RWPE2 (cell line): ENCODE results near the gene TRMT11.

ENCODE experiments used
- ATAC-seq: fragments of 200-7000 bp; cut with Tn5 transposase; 3 replicates; pipeline ENCODE4 v1.9.1; 2021; ENCODE audit warnings: low read depth
- DNase-seq: peaks from one replicate; pipeline ENCODE4 v3.0.0-alpha.2; 2020; ENCODE audit warnings: low spot score
- H3K27ac ChIP-seq: fragments of 450-650 bp; 2 replicates; pipeline ENCODE4 v1.5.1; 2017; ENCODE audit warnings: mild to moderate bottlenecking; ENCODE audit not compliant: poor library complexity, severe bottlenecking
- H3K27me3 ChIP-seq: fragments of 250-450 bp; sonication (Bioruptor Pico); 2 replicates; pipeline ENCODE4 v1.5.1; 2021; ENCODE audit warnings: mild to moderate bottlenecking, moderate library complexity; ENCODE audit not compliant: insufficient read depth, poor library complexity, severe bottlenecking
- H3K36me3 ChIP-seq: fragments of 250-450 bp; sonication (Bioruptor Pico); 2 replicates; pipeline ENCODE4 v1.5.1; 2020; ENCODE audit warnings: low read depth, mild to moderate bottlenecking, moderate library complexity
- H3K4me1 ChIP-seq: fragments of 250-450 bp; sonication (Bioruptor Pico); 2 replicates; pipeline ENCODE4 v1.5.1; 2021; ENCODE audit warnings: mild to moderate bottlenecking, moderate library complexity; ENCODE audit not compliant: insufficient read depth, poor library complexity, severe bottlenecking
- H3K4me3 ChIP-seq: fragments of 250-450 bp; sonication (Bioruptor Pico); 2 replicates; pipeline ENCODE4 v1.5.1; 2021; ENCODE audit warnings: mild to moderate bottlenecking, moderate library complexity; ENCODE audit not compliant: severe bottlenecking
- H3K9me3 ChIP-seq: fragments of 250-450 bp; sonication (Bioruptor Pico); 2 replicates; pipeline ENCODE4 v1.5.1; 2021; ENCODE audit warnings: mild to moderate bottlenecking, moderate library complexity; ENCODE audit not compliant: severe bottlenecking
- CTCF ChIP-seq: fragments of 450-650 bp; IDR thresholded peaks from one replicate; pipeline ENCODE4 v1.5.1; 2017; ENCODE audit warnings: mild to moderate bottlenecking, moderate library complexity; ENCODE audit not compliant: poor library complexity, severe bottlenecking

The TRMT11 gene

GRCh38 chr6:126002755-126003679 lies 16.7 kb downstream of the TRMT11 start:
- DNase-seq, result no peak
- TF ChIP-seq CTCF, result no peak
- H3K36me3 ChIP-seq, result peaks cover 78% of the 10 kb centered on the region

GRCh38 chr6:126007800-126008199 lies 21.5 kb downstream of the TRMT11 start:
- H3K36me3 ChIP-seq, result peaks cover 80% of the 10 kb centered on the region
- no peak for ATAC-seq

More at GRCh38 chr6:126002755-126003679, 16.7 kb downstream of the TRMT11 start:
- no peak overlapping the region for H3K27ac ChIP-seq
- no peaks in the 10 kb centered on the region for H3K9me3 ChIP-seq
- H3K4me3 ChIP-seq, result no peak overlapping the region
- no peak for ATAC-seq
- no peaks in the 10 kb centered on the region for H3K4me1 ChIP-seq
- H3K27me3 ChIP-seq, result no peaks in the 10 kb centered on the region

GRCh38 chr6:126010040-126010439 lies 23.7 kb downstream of the TRMT11 start:
- no peak for DNase-seq
- H3K27me3 ChIP-seq, result no peaks in the 10 kb centered on the region
- no peak overlapping the region for H3K4me3 ChIP-seq
- no peak for ATAC-seq
- H3K9me3 ChIP-seq, result no peaks in the 10 kb centered on the region
- peaks cover 88% of the 10 kb centered on the region for H3K36me3 ChIP-seq
- TF ChIP-seq CTCF, result no peak
- no peaks in the 10 kb centered on the region for H3K4me1 ChIP-seq
- H3K27ac ChIP-seq, result no peak overlapping the region

More at GRCh38 chr6:126007800-126008199, 21.5 kb downstream of the TRMT11 start:
- Histone ChIP-seq H3K27me3 (no peaks in the 10 kb centered on the region), H3K27ac (no peak overlapping the region), H3K9me3 (no peaks in the 10 kb centered on the region), H3K4me1 (no peaks in the 10 kb centered on the region), H3K4me3 (no peak overlapping the region)
- no peak for DNase-seq
- TF ChIP-seq CTCF, result no peak

GRCh38 chr6:126015863-126016262 lies 29.5 kb downstream of the TRMT11 start:
- TF ChIP-seq CTCF, result no peak
- Histone ChIP-seq H3K9me3 (no peaks in the 10 kb centered on the region), H3K4me1 (no peaks in the 10 kb centered on the region), H3K27me3 (no peaks in the 10 kb centered on the region), H3K27ac (no peak overlapping the region), H3K36me3 (peaks cover 79% of the 10 kb centered on the region), H3K4me3 (no peak overlapping the region)
- DNase-seq (no peak), ATAC-seq (no peak)

- no peak overlapping the region for H3K27ac ChIP-seq
- no peaks in the 10 kb centered on the region for H3K4me1 ChIP-seq
- no peaks in the 10 kb centered on the region for H3K27me3 ChIP-seq
- H3K4me3 ChIP-seq, result no peak overlapping the region
- no peak for TF ChIP-seq CTCF
- no peaks in the 10 kb centered on the region for H3K9me3 ChIP-seq
- no peak for DNase-seq
- peaks cover 79% of the 10 kb centered on the region for H3K36me3 ChIP-seq
- no peak for ATAC-seq
These were observed 30.3 kb downstream of the TRMT11 start for GRCh38 chr6:126016591-126016990.
